HEK293 (cell line): ENCODE data around the gene NPW.

Source experiments
- HOXC10 ChIP-seq: sonication (generic); formaldehyde crosslinking; IDR thresholded peaks from 2 replicates; pipeline ENCODE4 v1.8.1; 2023; ENCODE audit warnings: mild to moderate bottlenecking, missing genetic modification reagents
- SALL2 ChIP-seq: fragments of 450-650 bp; formaldehyde crosslinking; IDR thresholded peaks from 2 replicates; pipeline ENCODE4 v1.5.0; 2017; ENCODE audit warnings: missing biosample characterization, mild to moderate bottlenecking, missing genetic modification characterization, borderline replicate concordance
- ZNF121 ChIP-seq: fragments of 450-650 bp; formaldehyde crosslinking; IDR thresholded peaks from 2 replicates; pipeline ENCODE4 v1.5.1; 2016; ENCODE audit warnings: missing biosample characterization, missing genetic modification characterization
- ZNF239 ChIP-seq: fragments of 450-650 bp; formaldehyde crosslinking; IDR thresholded peaks from 2 replicates; pipeline ENCODE4 v1.5.1; 2016; ENCODE audit warnings: missing biosample characterization, missing genetic modification characterization
- ZNF426 ChIP-seq: fragments of 450-650 bp; formaldehyde crosslinking; IDR thresholded peaks from 2 replicates; pipeline ENCODE4 v1.5.1; 2017; ENCODE audit warnings: missing biosample characterization, missing genetic modification characterization, mild to moderate bottlenecking, inconsistent platforms, moderate library complexity
- ZNF530 ChIP-seq: fragments of 450-650 bp; formaldehyde crosslinking; IDR thresholded peaks from 2 replicates; pipeline ENCODE4 v1.5.1; 2016; ENCODE audit warnings: low read depth, missing biosample characterization, missing genetic modification characterization
- ZNF747 ChIP-seq: fragments of 450-650 bp; formaldehyde crosslinking; IDR thresholded peaks from 2 replicates; pipeline ENCODE4 v1.5.1; 2016; ENCODE audit warnings: missing biosample characterization, missing genetic modification characterization
- TF ChIP-seq, protein P1 (sequence below): fragments of 450-650 bp; formaldehyde crosslinking; IDR thresholded peaks from 2 replicates; pipeline ENCODE4 v1.5.1; 2016; ENCODE audit warnings: missing biosample characterization, missing genetic modification characterization
- TF ChIP-seq, protein P2 (sequence below): sonication (generic); formaldehyde crosslinking; IDR thresholded peaks from 2 replicates; pipeline ENCODE4 v1.8.1; 2022; ENCODE audit warnings: mild to moderate bottlenecking, moderate library complexity, missing genetic modification reagents
- TF ChIP-seq, protein P3 (sequence below): fragments of 450-650 bp; formaldehyde crosslinking; IDR thresholded peaks from 2 replicates; pipeline ENCODE4 v1.5.1; 2016; ENCODE audit warnings: missing biosample characterization, missing genetic modification characterization, low read depth

DNA sequence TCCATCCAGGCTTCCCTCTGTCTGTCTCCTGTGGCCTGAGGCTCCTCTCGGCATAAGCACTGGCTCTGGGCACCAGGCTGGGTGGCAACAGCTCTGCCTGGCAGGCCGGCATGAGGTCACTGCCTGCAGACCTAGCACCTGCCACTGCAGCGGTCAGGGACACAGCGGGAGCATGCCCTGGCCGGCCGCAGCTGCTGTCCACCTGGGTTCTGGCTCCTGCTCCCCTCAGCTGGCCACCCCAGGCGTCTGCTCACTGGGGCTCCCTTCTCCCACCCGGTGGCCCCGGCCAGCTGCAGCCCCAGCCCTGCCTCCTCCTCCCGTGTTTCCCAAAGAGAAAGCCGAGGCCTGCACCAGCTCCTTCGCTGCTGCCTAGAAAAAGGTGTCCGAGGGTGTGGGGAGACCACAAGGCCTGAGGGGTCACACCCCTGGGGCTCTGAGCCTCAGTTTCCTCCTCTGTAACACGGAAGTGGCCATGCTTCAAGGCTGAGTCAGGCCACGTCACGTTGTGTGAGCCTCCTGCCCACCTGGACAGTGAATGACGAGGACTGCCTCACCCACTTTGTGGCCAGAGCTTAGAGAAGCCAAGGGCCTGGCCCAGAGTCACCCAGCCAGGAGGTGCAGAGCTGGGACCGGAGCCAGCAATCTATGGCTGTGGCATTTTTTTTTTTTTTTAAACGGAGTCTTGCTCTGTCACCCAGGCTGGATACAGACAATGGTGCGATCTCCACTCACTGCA lies 21.4 kb downstream of the NPW start:
- no peak for TF ChIP-seq ZNF530
- TF ChIP-seq SALL2 (tag by site-specific recombination), result no peak
- no peak for TF ChIP-seq ZNF239 (tag by site-specific recombination)
- TF ChIP-seq, protein P1, sequence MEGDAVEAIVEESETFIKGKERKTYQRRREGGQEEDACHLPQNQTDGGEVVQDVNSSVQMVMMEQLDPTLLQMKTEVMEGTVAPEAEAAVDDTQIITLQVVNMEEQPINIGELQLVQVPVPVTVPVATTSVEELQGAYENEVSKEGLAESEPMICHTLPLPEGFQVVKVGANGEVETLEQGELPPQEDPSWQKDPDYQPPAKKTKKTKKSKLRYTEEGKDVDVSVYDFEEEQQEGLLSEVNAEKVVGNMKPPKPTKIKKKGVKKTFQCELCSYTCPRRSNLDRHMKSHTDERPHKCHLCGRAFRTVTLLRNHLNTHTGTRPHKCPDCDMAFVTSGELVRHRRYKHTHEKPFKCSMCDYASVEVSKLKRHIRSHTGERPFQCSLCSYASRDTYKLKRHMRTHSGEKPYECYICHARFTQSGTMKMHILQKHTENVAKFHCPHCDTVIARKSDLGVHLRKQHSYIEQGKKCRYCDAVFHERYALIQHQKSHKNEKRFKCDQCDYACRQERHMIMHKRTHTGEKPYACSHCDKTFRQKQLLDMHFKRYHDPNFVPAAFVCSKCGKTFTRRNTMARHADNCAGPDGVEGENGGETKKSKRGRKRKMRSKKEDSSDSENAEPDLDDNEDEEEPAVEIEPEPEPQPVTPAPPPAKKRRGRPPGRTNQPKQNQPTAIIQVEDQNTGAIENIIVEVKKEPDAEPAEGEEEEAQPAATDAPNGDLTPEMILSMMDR (tag by site-specific recombination), result no peak
- TF ChIP-seq ZNF426 (tag by site-specific recombination), result no peak
- TF ChIP-seq, protein P2, sequence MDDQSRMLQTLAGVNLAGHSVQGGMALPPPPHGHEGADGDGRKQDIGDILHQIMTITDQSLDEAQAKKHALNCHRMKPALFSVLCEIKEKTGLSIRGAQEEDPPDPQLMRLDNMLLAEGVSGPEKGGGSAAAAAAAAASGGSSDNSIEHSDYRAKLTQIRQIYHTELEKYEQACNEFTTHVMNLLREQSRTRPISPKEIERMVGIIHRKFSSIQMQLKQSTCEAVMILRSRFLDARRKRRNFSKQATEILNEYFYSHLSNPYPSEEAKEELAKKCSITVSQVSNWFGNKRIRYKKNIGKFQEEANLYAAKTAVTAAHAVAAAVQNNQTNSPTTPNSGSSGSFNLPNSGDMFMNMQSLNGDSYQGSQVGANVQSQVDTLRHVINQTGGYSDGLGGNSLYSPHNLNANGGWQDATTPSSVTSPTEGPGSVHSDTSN (CRISPR knock-in tag), result no peak
- no peak for TF ChIP-seq HOXC10 (CRISPR knock-in tag)
- TF ChIP-seq ZNF121 (tag by site-specific recombination), result no peak
- no peak for TF ChIP-seq ZNF747 (tag by site-specific recombination)
- TF ChIP-seq, protein P3, sequence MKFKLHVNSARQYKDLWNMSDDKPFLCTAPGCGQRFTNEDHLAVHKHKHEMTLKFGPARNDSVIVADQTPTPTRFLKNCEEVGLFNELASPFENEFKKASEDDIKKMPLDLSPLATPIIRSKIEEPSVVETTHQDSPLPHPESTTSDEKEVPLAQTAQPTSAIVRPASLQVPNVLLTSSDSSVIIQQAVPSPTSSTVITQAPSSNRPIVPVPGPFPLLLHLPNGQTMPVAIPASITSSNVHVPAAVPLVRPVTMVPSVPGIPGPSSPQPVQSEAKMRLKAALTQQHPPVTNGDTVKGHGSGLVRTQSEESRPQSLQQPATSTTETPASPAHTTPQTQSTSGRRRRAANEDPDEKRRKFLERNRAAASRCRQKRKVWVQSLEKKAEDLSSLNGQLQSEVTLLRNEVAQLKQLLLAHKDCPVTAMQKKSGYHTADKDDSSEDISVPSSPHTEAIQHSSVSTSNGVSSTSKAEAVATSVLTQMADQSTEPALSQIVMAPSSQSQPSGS (tag by site-specific recombination), result no peak
